ENCODE data around the gene TTC28.

The TTC28 gene

GRCh38 chr22:28283068-28283654 is 396.5 kb downstream of the TTC28 start:
- DNase-seq (ENCODE audit: low spot score), result no peak

- no peak for DNase-seq (ENCODE audit: low spot score)
Measured at GRCh38 chr22:28282405-28283067, 397.1 kb downstream of the TTC28 start.

GRCh38 chr22:28279888-28280287 is 399.8 kb downstream of the TTC28 start:
- no peak for DNase-seq (ENCODE audit: low spot score)

- DNase-seq (ENCODE audit: low spot score), result no peak
Measured at GRCh38 chr22:28269277-28269676, 410.4 kb downstream of the TTC28 start.

GRCh38 chr22:28268850-28269249 is 410.8 kb downstream of the TTC28 start:
- no peak for DNase-seq (ENCODE audit: low spot score)

- DNase-seq (ENCODE audit: low spot score), result no peak
Measured at GRCh38 chr22:28268171-28268570, 411.5 kb downstream of the TTC28 start.

GRCh38 chr22:28260619-28261018 is 419.0 kb downstream of the TTC28 start:
- DNase-seq (ENCODE audit: low spot score), result no peak

GRCh38 chr22:28259774-28260312 is 419.8 kb downstream of the TTC28 start:
- DNase-seq (ENCODE audit: low spot score), result no peak

- no peak for DNase-seq (ENCODE audit: low spot score)
Measured at GRCh38 chr22:28254396-28254795, 425.2 kb downstream of the TTC28 start.

- DNase-seq (ENCODE audit: low spot score), result no peak
Measured at GRCh38 chr22:28252539-28252938, 427.1 kb downstream of the TTC28 start.

- no peak for DNase-seq (ENCODE audit: low spot score)
Measured at GRCh38 chr22:28250036-28250695, 429.5 kb downstream of the TTC28 start.

- DNase-seq (ENCODE audit: low spot score), result no peak
Measured at GRCh38 chr22:28249402-28249801, 430.2 kb downstream of the TTC28 start.

- DNase-seq (ENCODE audit: low spot score), result no peak
Measured at GRCh38 chr22:28247667-28248363, 431.8 kb downstream of the TTC28 start.

- DNase-seq (ENCODE audit: low spot score), result no peak
Measured at GRCh38 chr22:28247136-28247535, 432.5 kb downstream of the TTC28 start.

- DNase-seq (ENCODE audit: low spot score), result no peak
Measured at GRCh38 chr22:28246397-28246796, 433.2 kb downstream of the TTC28 start.

- DNase-seq (ENCODE audit: low spot score), result no peak
Measured at GRCh38 chr22:28245579-28246224, 433.9 kb downstream of the TTC28 start.

GRCh38 chr22:28244757-28245156 is 434.9 kb downstream of the TTC28 start:
- no peak for DNase-seq (ENCODE audit: low spot score)

GRCh38 chr22:28243539-28243938 is 436.1 kb downstream of the TTC28 start:
- DNase-seq (ENCODE audit: low spot score), result no peak

- no peak for DNase-seq (ENCODE audit: low spot score)
Measured at GRCh38 chr22:28241656-28242290, 437.9 kb downstream of the TTC28 start.

- DNase-seq (ENCODE audit: low spot score), result no peak
Measured at GRCh38 chr22:28239941-28240340, 439.7 kb downstream of the TTC28 start.

GRCh38 chr22:28237783-28238182 is 441.9 kb downstream of the TTC28 start:
- no peak for DNase-seq (ENCODE audit: low spot score)
